ENCODE measurements around the gene FHAD1.

Gene FHAD1

DNA sequence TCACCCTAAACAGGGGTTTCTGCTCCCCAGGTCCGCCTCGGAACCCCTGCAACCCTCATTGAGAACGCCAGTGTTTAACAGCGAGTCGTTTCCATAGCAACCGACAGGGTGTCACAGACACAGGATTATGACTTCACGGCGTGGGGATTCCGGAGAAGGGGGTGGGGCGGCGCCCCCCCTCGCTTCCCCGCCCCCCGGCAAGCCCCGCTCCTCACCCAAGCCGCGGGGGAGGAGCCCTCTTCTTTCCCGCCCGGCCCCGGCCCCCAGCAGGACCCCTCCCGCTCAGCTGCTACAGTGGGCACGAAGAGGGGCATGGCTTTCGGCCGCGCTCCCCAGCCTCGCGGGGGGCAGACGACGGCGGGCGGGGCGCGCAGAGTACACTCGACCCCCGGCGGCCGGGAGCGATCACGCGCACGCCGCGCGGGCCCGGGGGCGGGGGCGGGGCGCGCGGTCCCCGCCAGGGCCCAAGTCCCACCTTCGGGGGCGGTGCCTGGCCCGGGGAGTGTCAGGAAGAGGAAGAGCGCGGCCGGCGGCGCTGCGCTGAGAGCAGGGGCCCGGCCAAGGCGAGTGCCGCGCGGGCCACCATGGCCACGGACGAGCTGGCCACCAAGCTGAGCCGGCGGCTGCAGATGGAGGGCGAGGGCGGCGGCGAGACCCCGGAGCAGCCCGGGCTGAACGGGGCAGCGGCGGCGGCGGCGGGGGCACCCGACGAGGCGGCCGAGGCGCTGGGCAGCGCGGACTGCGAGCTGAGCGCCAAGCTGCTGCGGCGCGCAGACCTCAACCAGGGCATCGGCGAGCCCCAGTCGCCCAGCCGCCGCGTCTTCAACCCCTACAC is 162.6 kb downstream of the FHAD1 start, which contains the start of gene EFHD2:
Gene EFHD2, plus strand, starts transcription at position 501 of the 835 bp plus-strand sequence. Its CDS starts 84 bp downstream, at position 585.
- Histone ChIP-seq H3K27ac (ENCODE audit: low read length) (no peak within 1 kb of the TSS), H3K4me1 (ENCODE audit: control insufficient read depth, low read depth, low read length) (peaks cover 4% of the 10 kb centered on the region), H3K9me3 (ENCODE audit: control insufficient read depth, low read depth, low read length) (no peaks in the 10 kb centered on the region)

DNA sequence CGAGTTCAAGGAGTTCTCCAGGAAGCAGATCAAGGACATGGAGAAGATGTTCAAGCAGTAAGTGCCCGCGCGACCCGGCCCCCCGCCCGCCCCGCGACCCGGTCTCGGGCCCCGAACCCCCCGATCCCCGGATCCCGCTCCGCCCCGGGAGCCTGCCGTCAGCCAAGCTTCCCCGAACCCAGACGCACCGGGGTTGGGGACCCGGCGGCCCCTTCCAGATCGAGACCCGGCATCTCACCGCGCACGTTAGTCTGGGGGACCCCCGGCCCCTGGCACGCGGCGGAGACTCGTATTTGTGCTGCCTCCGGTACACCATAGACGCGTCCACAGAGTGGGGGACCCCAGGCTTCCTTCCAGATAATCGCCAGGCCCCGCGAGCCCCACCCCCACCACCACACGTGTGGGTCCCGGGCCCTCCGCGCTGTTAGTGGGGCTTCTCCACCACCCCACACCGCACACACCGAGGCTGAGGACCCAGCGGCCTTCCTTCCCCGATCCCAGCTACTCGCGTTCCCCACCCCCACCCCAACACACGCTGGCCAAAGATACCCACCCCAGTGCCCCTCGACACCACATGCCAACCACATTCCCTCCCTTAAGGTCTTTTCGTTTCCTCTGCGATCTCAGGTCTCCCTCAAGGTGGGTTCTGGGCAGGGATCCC is 163.3 kb downstream of the FHAD1 start:
- no peak overlapping the region for H3K27ac ChIP-seq (ENCODE audit: low read length)
- H3K9ac ChIP-seq (ENCODE audit: low read length) = peak overlapping the region; percentile 13
- H3K4me1 ChIP-seq (ENCODE audit: control insufficient read depth, low read depth, low read length) = peaks cover 4% of the 10 kb centered on the region
- peaks cover 28% of the 10 kb centered on the region for H3K27me3 ChIP-seq (ENCODE audit: control insufficient read depth, insufficient read depth, low read length)
- peak overlapping the region; percentile 56 for H3K4me3 ChIP-seq (ENCODE audit: low read length)
- no peaks in the 10 kb centered on the region for H3K9me3 ChIP-seq (ENCODE audit: control insufficient read depth, low read depth, low read length)
- H3K36me3 ChIP-seq (ENCODE audit: control insufficient read depth, low read depth, low read length) = no peaks in the 10 kb centered on the region

More for the DNA sequence above, 162.6 kb downstream of the FHAD1 start, which contains the start of gene EFHD2:
- no peaks in the 10 kb centered on the region for H3K36me3 ChIP-seq (ENCODE audit: control insufficient read depth, low read depth, low read length)
- H3K27me3 ChIP-seq (ENCODE audit: control insufficient read depth, insufficient read depth, low read length) = peaks cover 28% of the 10 kb centered on the region
- H3K4me3 ChIP-seq (ENCODE audit: low read length) = peak within 1 kb of the TSS; percentile 56
- peak within 1 kb of the TSS; percentile 72 for H3K9ac ChIP-seq (ENCODE audit: low read length)

DNA sequence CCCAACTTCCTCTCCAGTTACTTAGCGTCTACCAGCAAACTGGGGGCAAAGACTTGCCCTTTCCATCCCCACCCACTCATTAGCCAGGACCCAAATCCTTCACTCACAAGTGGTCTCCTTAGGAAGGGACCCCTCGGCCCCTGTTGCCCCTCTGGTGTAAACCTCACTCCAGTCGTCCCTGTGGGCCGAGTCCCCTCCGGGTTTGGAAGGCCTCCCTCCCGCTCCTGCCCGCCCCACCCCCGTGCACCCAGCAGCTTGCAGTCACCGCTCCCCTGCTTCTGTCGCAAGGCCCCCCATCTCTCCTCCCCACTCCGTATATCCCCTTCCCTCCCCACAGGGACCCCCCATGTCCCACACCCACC is 163.8 kb downstream of the FHAD1 start:
- Histone ChIP-seq H3K36me3 (ENCODE audit: control insufficient read depth, low read depth, low read length) (no peaks in the 10 kb centered on the region), H3K4me1 (ENCODE audit: control insufficient read depth, low read depth, low read length) (peaks cover 4% of the 10 kb centered on the region), H3K27me3 (ENCODE audit: control insufficient read depth, insufficient read depth, low read length) (peaks cover 28% of the 10 kb centered on the region), H3K27ac (ENCODE audit: low read length) (no peak overlapping the region), H3K9me3 (ENCODE audit: control insufficient read depth, low read depth, low read length) (no peaks in the 10 kb centered on the region), H3K4me3 (ENCODE audit: low read length) (peak overlapping the region; percentile 56), H3K9ac (ENCODE audit: low read length) (peak overlapping the region; percentile 13)

DNA sequence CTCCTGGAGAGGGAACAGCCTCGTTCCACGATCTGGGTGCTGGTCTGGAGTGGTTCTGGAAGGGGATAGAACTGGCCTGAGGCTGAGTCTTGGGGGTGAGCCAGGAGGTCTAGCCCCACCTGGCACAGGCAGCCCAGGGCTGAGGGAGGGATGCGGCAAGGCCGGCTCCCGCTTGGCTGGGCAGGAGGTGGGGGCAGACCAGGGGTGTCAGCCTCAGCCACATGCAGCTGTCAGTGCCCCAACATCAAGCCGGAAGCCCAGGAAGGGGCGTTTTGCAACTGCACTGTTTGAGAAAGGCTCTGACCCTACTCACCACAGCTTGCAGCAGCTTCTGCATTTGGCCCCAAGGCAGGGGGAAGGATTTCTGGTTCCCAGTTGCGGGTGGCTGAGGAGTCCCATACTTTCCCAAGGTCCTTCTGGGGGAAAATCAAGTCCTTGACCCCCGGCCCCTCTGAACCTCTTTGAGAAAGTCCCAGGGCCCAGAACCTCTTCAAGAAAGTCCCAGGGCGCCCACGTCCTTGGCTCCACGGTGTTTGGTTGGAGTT is 164.6 kb downstream of the FHAD1 start:
- H3K9ac ChIP-seq (ENCODE audit: low read length) = no peak overlapping the region
- peaks cover 4% of the 10 kb centered on the region for H3K4me1 ChIP-seq (ENCODE audit: control insufficient read depth, low read depth, low read length)
- H3K36me3 ChIP-seq (ENCODE audit: control insufficient read depth, low read depth, low read length) = no peaks in the 10 kb centered on the region
- H3K27ac ChIP-seq (ENCODE audit: low read length) = no peak overlapping the region
- no peaks in the 10 kb centered on the region for H3K9me3 ChIP-seq (ENCODE audit: control insufficient read depth, low read depth, low read length)
- H3K27me3 ChIP-seq (ENCODE audit: control insufficient read depth, insufficient read depth, low read length) = peaks cover 28% of the 10 kb centered on the region
- H3K4me3 ChIP-seq (ENCODE audit: low read length) = no peak overlapping the region

DNA sequence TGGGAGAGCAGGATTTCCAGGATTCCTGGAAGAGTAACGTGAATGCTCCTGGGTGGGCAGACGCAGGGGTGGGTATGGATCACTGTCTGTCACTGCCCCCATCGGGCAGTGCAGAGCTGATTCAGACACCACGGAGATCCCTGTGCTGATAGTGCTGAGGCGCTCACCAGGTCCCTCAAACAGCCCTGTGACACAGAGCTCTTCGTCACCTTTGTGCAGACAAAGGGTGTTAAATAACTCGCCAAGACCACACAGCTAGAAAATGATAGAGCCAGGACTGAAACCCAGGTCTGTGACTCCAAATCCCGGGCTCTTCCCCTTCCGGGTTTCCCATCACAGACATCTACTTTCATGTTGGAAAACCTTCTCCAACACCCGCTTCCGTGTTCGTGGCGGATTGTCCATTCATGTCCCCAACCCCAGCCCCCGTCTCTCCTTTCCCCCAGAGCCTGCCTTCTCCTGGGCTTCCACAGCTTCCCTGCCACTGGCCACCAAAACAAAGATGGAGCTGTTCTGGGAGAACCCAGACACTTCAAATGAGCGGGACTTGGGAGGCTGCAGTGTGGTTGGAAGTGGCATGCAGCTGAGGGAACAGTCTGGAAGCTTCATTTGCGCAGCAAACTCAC is 165.3 kb downstream of the FHAD1 start:
- Histone ChIP-seq H3K4me3 (ENCODE audit: low read length) (no peak overlapping the region), H3K4me1 (ENCODE audit: control insufficient read depth, low read depth, low read length) (peaks cover 4% of the 10 kb centered on the region), H3K9me3 (ENCODE audit: control insufficient read depth, low read depth, low read length) (no peaks in the 10 kb centered on the region), H3K27ac (ENCODE audit: low read length) (no peak overlapping the region), H3K27me3 (ENCODE audit: control insufficient read depth, insufficient read depth, low read length) (peaks cover 28% of the 10 kb centered on the region), H3K36me3 (ENCODE audit: control insufficient read depth, low read depth, low read length) (no peaks in the 10 kb centered on the region), H3K9ac (ENCODE audit: low read length) (no peak overlapping the region)

DNA sequence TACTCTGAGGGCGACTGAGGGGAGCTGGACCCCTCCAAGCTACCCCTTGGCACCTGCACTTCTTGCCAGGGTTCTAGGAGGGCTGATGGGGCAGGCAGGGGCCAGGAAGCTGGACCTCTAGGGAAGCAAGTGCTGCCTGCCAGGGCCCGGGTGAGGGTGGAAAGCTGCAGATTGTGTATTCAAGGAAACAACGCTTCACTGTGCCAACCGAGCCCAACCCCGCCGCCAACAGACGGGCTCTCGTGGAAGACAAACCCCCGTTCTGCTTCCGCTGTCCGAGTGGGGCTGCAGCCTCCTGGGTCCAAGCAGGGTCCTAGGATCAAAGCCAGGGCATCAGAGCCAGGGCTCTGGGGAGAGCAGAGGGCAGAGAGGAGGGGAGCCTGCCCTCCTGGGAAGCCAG is 165.8 kb downstream of the FHAD1 start:
- no peak overlapping the region for H3K27ac ChIP-seq (ENCODE audit: low read length)
- H3K4me1 ChIP-seq (ENCODE audit: control insufficient read depth, low read depth, low read length) = peaks cover 4% of the 10 kb centered on the region
- H3K27me3 ChIP-seq (ENCODE audit: control insufficient read depth, insufficient read depth, low read length) = peaks cover 25% of the 10 kb centered on the region
- H3K4me3 ChIP-seq (ENCODE audit: low read length) = no peak overlapping the region
- H3K9me3 ChIP-seq (ENCODE audit: control insufficient read depth, low read depth, low read length) = no peaks in the 10 kb centered on the region
- H3K9ac ChIP-seq (ENCODE audit: low read length) = no peak overlapping the region
- no peaks in the 10 kb centered on the region for H3K36me3 ChIP-seq (ENCODE audit: control insufficient read depth, low read depth, low read length)

DNA sequence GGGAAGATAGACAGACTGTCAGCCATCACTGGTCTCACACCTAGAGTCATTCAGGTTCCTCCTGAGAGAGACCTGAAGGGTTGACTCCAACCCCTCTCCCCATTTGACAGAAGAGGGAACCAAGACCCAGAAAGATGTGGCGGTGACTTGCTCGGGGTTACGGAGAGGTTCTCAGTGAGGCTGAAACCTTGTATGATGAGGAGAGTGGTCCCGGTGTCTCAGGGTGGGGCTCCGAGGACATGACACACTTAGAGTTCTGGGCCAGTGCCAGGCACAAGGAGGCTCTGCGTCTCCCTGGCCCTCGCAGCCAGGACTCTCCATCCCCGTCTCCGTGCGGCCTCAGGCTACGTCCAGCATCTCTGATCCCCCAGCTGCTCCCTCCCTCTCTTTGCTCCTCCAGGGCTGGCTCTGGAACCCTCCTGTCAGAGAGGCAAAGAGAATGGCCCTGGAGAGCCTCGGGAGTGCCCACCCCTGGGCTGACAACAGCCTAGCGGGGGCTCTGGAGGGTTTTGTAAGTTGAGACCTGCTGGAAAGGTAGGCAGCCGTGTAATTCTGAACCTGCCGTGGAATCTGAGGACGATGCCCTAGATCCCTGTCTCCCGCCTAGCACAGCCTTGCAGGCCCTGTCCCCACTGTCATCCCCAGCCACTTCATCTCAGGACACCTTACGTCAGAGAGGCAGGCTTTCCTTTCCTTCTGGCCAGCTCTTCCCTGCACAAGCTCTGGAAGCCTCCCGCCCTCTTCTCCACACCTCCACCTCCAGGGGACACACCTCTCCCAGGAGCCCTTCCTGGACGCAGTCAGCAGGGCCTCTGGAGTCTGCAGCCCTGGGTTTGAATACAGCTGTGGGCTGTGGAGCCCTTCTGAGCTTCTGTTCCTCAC is 166.8 kb downstream of the FHAD1 start:
- Histone ChIP-seq H3K36me3 (ENCODE audit: control insufficient read depth, low read depth, low read length) (no peaks in the 10 kb centered on the region), H3K27ac (ENCODE audit: low read length) (no peak overlapping the region), H3K4me1 (ENCODE audit: control insufficient read depth, low read depth, low read length) (peaks cover 4% of the 10 kb centered on the region), H3K27me3 (ENCODE audit: control insufficient read depth, insufficient read depth, low read length) (peaks cover 17% of the 10 kb centered on the region), H3K4me3 (ENCODE audit: low read length) (no peak overlapping the region), H3K9ac (ENCODE audit: low read length) (no peak overlapping the region), H3K9me3 (ENCODE audit: control insufficient read depth, low read depth, low read length) (no peaks in the 10 kb centered on the region)

DNA sequence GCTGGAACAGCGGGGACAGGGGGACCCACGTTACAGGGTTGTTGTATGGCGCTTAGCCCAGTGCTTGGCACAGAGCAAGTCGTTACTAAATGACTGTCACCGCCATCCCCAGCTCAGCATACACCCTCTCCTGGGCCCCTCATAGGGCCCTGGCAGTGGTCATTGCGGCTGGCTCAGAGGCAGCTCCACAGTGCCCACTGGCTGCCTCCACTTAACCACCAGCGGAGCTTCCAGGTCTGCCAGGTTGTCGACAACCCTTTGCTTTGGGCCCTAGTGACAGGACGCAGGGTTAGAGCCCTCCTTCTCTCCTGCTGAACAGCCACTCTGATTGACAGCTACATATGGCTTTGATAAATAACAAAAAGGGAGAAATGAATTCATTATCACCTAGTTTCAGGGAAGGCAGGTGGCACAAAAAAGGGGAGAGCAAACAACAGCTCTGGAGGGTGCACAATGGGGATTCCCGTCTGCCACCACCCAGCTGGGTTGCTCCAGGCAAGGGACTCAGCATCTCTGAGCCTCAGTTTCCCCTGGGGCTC is 167.5 kb downstream of the FHAD1 start:
- Histone ChIP-seq H3K9me3 (ENCODE audit: control insufficient read depth, low read depth, low read length) (no peaks in the 10 kb centered on the region), H3K27ac (ENCODE audit: low read length) (no peak overlapping the region), H3K4me1 (ENCODE audit: control insufficient read depth, low read depth, low read length) (peaks cover 4% of the 10 kb centered on the region), H3K4me3 (ENCODE audit: low read length) (no peak overlapping the region), H3K36me3 (ENCODE audit: control insufficient read depth, low read depth, low read length) (no peaks in the 10 kb centered on the region), H3K27me3 (ENCODE audit: control insufficient read depth, insufficient read depth, low read length) (peaks cover 13% of the 10 kb centered on the region), H3K9ac (ENCODE audit: low read length) (no peak overlapping the region)

DNA sequence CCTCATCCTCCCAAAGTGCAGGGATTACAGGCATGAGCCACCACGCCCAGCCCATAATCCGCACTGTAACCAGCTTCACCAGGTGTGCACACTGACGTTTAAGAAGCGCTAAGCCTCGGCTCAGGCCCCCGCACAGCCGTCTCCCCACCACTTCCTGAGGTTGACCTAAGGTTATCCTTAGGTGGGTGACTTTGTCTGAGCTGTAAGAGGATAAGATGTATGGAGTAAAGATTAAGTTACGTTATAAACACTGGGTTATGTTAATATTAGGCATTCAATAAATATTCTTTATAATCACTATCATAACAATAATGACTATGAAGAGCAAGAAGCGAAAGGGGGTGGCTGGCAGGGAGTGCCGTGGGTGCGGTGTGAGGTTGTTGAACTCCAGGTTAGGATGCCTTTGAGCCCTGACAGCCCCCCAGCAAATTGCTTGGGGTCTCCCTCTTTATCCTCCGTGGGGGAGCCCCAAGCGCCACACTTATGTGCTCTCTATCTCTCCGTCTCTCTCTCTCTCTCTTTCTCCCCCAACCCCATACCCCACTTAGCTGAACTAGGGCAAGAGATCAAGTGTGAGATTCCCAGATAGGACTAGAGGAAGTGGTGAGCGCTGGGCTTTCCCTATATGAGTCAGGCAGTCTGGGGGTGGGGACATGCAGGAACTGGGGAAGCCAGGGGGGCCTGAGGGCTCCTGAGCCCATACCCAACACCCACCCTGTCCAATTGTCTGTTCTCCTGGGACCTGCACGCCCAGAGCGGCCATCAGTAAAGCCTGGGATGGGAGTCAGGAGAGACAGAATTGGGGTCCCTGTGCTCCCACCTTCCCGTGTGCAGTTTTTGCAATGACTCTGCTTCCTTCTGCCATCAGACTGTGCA is 170.3 kb downstream of the FHAD1 start:
- Histone ChIP-seq H3K27ac (ENCODE audit: low read length) (no peak overlapping the region), H3K9ac (ENCODE audit: low read length) (no peak overlapping the region), H3K36me3 (ENCODE audit: control insufficient read depth, low read depth, low read length) (no peaks in the 10 kb centered on the region), H3K4me3 (ENCODE audit: low read length) (no peak overlapping the region), H3K27me3 (ENCODE audit: control insufficient read depth, insufficient read depth, low read length) (no peaks in the 10 kb centered on the region), H3K9me3 (ENCODE audit: control insufficient read depth, low read depth, low read length) (no peaks in the 10 kb centered on the region), H3K4me1 (ENCODE audit: control insufficient read depth, low read depth, low read length) (no peaks in the 10 kb centered on the region)

Data from iPS-18a (cell line).